ENCODE data around the gene DLGAP1. TPM values are rescaled to one million over a fixed set of nuclear protein-coding genes. Genes with fewer than 3 reads are reported as not detected.
A peak's percentile ranks its signal among the peaks of the same experiment; 100 is the strongest.

DLGAP1 gene
- total and polyA plus RNA-seq, 2 experiments from 2014 or later: 3.1 to 6.5 TPM

- H3K4me1 ChIP-seq (ENCODE audit: insufficient read depth): no peaks in the 10 kb centered on the region
- peak overlapping the region; percentile 52 for H3K27ac ChIP-seq
- H3K4me3 ChIP-seq: no peak overlapping the region
- H3K79me2 ChIP-seq: no peaks in the 10 kb centered on the region
- H3K36me3 ChIP-seq (replicated peaks; ENCODE audit: insufficient read depth, low read depth): no peaks in the 10 kb centered on the region
- DNase-seq (ENCODE audit: low spot score): peak; percentile 16
- 47% methylated on average over 6 of the region's 6 CpGs for WGBS (ENCODE audit: low lambda C conversion rate, missing lambda C conversion rate)
- H4K20me1 ChIP-seq (ENCODE audit: insufficient read depth, poor library complexity, severe bottlenecking): no peaks in the 10 kb centered on the region
- H3K27me3 ChIP-seq: no peaks in the 10 kb centered on the region
- no peaks in the 10 kb centered on the region for H3K9me3 ChIP-seq (ENCODE audit: low read depth)
- H2AFZ ChIP-seq: no peak overlapping the region
- no peak overlapping the region for H3K4me2 ChIP-seq
- TF ChIP-seq CTCF (IDR thresholded peaks at IDR 0.05; ENCODE audit: poor library complexity) (no peak), EZH2phosphoT487 (IDR thresholded peaks at IDR 0.05; ENCODE audit: low read depth, severe bottlenecking, unreplicated experiment) (no peak), EZH2 (IDR thresholded peaks at IDR 0.05; ENCODE audit: borderline replicate concordance) (no peak)
- no peaks in the 10 kb centered on the region for H3K9me2 ChIP-seq (replicated peaks; ENCODE audit: insufficient read depth)
Observed at GRCh38 chr18:3966642-3967358, 488.3 kb downstream of the DLGAP1 start.

GRCh38 chr18:3966246-3966641, 488.9 kb downstream of the DLGAP1 start:
- Histone ChIP-seq H3K79me2 (no peaks in the 10 kb centered on the region), H3K36me3 (replicated peaks; ENCODE audit: insufficient read depth, low read depth) (no peaks in the 10 kb centered on the region), H3K9me3 (ENCODE audit: low read depth) (no peaks in the 10 kb centered on the region), H2AFZ (no peak overlapping the region), H3K4me2 (no peak overlapping the region), H3K9me2 (replicated peaks; ENCODE audit: insufficient read depth) (no peaks in the 10 kb centered on the region), H3K4me3 (no peak overlapping the region), H3K4me1 (ENCODE audit: insufficient read depth) (no peaks in the 10 kb centered on the region), H3K27ac (peak overlapping the region; percentile 52), H3K27me3 (no peaks in the 10 kb centered on the region), H4K20me1 (ENCODE audit: insufficient read depth, poor library complexity, severe bottlenecking) (no peaks in the 10 kb centered on the region)
- DNase-seq (ENCODE audit: low spot score): no peak
- TF ChIP-seq EZH2phosphoT487 (IDR thresholded peaks at IDR 0.05; ENCODE audit: low read depth, severe bottlenecking, unreplicated experiment): no peak
- TF ChIP-seq EZH2 (IDR thresholded peaks at IDR 0.05; ENCODE audit: borderline replicate concordance): no peak
- TF ChIP-seq CTCF (IDR thresholded peaks at IDR 0.05; ENCODE audit: poor library complexity): no peak
- whole genome bisulfite sequencing (ENCODE audit: low lambda C conversion rate, missing lambda C conversion rate): 76% methylated on average over 2 of the region's 2 CpGs

- Histone ChIP-seq H3K27ac (no peak overlapping the region), H3K27me3 (no peaks in the 10 kb centered on the region), H4K20me1 (ENCODE audit: insufficient read depth, poor library complexity, severe bottlenecking) (no peaks in the 10 kb centered on the region), H3K9me2 (replicated peaks; ENCODE audit: insufficient read depth) (no peaks in the 10 kb centered on the region), H2AFZ (no peak overlapping the region), H3K4me3 (no peak overlapping the region), H3K4me2 (no peak overlapping the region), H3K4me1 (ENCODE audit: insufficient read depth) (no peaks in the 10 kb centered on the region), H3K9me3 (ENCODE audit: low read depth) (no peaks in the 10 kb centered on the region), H3K79me2 (no peaks in the 10 kb centered on the region), H3K36me3 (replicated peaks; ENCODE audit: insufficient read depth, low read depth) (no peaks in the 10 kb centered on the region)
- no peak for TF ChIP-seq CTCF (IDR thresholded peaks at IDR 0.05; ENCODE audit: poor library complexity)
- no peak for TF ChIP-seq EZH2 (IDR thresholded peaks at IDR 0.05; ENCODE audit: borderline replicate concordance)
- no peak for TF ChIP-seq EZH2phosphoT487 (IDR thresholded peaks at IDR 0.05; ENCODE audit: low read depth, severe bottlenecking, unreplicated experiment)
- DNase-seq (ENCODE audit: low spot score): no peak
- 92% methylated on average over 7 of the region's 7 CpGs for WGBS (ENCODE audit: low lambda C conversion rate, missing lambda C conversion rate)
Observed at GRCh38 chr18:3960977-3961376, 494.1 kb downstream of the DLGAP1 start.
